GM10266 (cell line): ENCODE measurements around the gene CSNK2A2.

Experiments
- DNase-seq: peaks from one replicate; pipeline ENCODE4 v3.0.0; 2012; ENCODE audit errors: extremely low spot score
- CTCF ChIP-seq: IDR thresholded peaks from 2 replicates; pipeline ENCODE4 v1.5.1; 2012; ENCODE audit warnings: mild to moderate bottlenecking, low read depth; ENCODE audit not compliant: control insufficient read depth, insufficient read depth; ENCODE audit errors: missing control alignments

Gene CSNK2A2

DNA sequence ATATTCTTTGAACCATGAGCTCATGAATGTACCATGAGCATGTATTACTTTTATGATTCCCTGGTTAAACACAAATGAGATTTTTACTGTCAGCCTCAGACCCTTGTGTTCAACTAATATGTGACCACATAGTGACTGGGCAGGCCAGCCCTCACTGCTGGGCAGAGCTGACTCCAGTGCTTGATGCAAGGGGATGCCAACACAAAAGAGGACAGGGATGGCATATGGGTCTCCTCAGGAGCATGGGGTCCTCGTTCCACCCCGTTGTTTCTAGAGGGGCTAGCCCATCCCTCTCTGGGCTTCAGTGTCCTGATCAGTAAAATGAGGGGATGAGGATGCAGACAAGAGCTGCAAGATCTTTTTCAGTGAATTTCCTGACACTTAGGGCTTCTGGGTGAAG, 88.0 kb downstream of the CSNK2A2 start:
- no peak for DNase-seq

DNA sequence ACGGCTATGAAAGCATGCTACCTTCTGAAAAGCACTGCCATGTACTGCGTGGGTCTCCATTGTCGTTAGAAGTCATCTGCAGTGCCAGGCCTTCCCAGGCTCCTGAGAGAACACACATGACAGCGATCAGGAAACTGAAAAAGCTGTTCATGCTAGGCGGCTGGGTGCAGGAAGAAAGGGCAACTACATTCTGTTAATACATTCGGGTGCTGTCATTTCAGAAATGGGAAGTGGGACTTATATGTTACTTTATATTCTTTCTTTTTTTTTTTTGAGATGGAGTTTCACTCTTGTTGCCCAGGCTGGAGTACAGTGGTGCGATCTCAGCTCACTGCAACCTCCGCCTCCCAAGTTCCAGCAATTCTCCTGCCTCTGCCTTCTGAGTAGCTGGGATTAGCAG, 88.6 kb downstream of the CSNK2A2 start:
- TF ChIP-seq CTCF, result no peak
- DNase-seq, result no peak

More for the DNA sequence above, 88.0 kb downstream of the CSNK2A2 start:
- TF ChIP-seq CTCF, result no peak
